Measurements from ENCODE around the gene PRDM8. TPM values are rescaled to one million over a fixed set of nuclear protein-coding genes. Genes with fewer than 3 reads are reported as not detected.

Gene PRDM8
- total RNA-seq, 4 donors from 2014 or later = 3.5 to 12.6 (median 10.3) TPM

DNA sequence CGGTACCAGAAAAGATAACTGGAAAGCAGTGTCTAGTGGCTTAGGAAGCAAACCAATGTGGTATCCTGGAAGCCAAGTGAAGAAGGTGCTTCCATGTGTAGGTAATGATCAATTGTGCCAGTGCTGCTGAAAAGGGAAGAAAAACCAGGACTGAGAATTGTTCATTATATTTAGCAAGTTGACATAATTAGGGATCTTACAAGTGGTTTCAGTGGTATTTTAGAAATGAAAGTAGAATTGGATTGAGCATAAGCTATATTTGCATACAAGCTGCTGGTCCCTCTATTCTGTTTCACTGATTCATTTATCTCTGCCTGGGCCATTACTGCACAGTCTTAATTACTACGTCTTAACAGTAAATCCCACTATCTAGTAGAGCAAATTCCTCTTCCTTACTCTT is 32.3 kb downstream of the PRDM8 start:
- Histone ChIP-seq H3K36me3 (no peaks in the 10 kb centered on the region), H3K27me3 (no peaks in the 10 kb centered on the region), H3K4me3 (no peak overlapping the region), H3K27ac (no peak overlapping the region), H3K9me3 (no peaks in the 10 kb centered on the region), H3K4me1 (no peaks in the 10 kb centered on the region)
- DNase-seq (ENCODE audit: low spot score in 2 of 2) = no peak
- WGBS, 2 donors = 77 to 92% methylated on average over 2 of the region's 2 CpGs
- TF ChIP-seq EP300 (IDR thresholded peaks at IDR 0.05) (no peak), POLR2A (IDR thresholded peaks at IDR 0.05) (no peak)
- TF ChIP-seq, protein P1, sequence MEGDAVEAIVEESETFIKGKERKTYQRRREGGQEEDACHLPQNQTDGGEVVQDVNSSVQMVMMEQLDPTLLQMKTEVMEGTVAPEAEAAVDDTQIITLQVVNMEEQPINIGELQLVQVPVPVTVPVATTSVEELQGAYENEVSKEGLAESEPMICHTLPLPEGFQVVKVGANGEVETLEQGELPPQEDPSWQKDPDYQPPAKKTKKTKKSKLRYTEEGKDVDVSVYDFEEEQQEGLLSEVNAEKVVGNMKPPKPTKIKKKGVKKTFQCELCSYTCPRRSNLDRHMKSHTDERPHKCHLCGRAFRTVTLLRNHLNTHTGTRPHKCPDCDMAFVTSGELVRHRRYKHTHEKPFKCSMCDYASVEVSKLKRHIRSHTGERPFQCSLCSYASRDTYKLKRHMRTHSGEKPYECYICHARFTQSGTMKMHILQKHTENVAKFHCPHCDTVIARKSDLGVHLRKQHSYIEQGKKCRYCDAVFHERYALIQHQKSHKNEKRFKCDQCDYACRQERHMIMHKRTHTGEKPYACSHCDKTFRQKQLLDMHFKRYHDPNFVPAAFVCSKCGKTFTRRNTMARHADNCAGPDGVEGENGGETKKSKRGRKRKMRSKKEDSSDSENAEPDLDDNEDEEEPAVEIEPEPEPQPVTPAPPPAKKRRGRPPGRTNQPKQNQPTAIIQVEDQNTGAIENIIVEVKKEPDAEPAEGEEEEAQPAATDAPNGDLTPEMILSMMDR (IDR thresholded peaks at IDR 0.05) = no peak

DNA sequence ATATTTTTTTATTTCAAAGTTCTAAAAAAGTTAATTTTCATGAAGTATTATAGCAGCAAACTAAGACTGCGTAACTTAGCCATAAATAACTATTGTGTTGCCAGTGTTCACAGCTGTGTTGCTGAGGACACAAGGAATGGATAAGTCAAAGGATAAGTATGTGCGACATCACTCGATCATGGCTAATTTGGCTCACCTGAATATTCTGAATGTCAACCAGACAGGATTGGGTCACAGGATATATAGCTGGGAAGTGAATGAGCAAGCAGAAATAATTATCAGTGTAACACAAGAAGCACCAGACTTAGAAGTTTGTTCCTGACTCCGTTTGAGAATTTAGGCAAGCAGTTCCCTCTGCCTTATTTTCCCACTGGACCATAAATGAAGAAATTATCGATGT is 33.9 kb downstream of the PRDM8 start:
- TF ChIP-seq POLR2A (IDR thresholded peaks at IDR 0.05) = no peak
- TF ChIP-seq, protein P1 (IDR thresholded peaks at IDR 0.05) = no peak
- no peak for TF ChIP-seq EP300 (IDR thresholded peaks at IDR 0.05)
- no peaks in the 10 kb centered on the region for H3K4me1 ChIP-seq
- H3K9me3 ChIP-seq = no peaks in the 10 kb centered on the region
- no peak overlapping the region for H3K27ac ChIP-seq
- no peak for DNase-seq (ENCODE audit: low spot score in 2 of 2)
- WGBS, 2 donors = 83 to 86% methylated on average over 5 of the region's 5 CpGs
- no peaks in the 10 kb centered on the region for H3K27me3 ChIP-seq
- no peak overlapping the region for H3K4me3 ChIP-seq
- no peaks in the 10 kb centered on the region for H3K36me3 ChIP-seq

DNA sequence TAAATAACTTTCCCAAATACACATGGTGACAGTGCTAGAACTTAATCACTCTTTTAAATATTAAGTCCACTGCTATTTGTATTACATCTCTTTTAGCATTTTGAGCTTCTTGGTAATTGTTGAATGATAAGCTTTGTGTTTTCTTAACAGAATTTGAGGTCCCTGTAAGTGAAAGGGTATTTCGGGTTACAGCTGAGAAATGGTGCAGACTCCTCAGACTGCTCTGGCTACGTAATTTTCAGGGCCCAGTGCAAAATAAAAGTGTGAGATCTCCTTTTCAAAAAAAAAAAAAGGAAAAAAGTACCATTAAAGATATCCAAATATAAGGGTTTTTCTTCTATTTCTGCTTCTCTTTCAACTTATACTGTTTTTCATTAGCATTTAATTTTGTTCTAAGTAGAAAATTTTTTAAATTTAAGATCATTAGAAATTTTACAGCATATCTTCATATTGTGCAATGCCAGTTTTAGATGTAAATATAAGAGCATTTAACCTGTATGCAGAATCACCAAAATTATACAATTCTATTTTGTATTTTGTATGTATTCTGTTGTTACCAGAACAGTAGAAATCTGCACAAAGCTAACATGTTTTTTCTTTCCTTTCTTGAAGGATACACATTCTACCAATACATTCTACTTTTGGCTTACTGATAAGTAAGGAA is 35.5 kb downstream of the PRDM8 start:
- H3K4me3 ChIP-seq = no peak overlapping the region
- H3K27me3 ChIP-seq = no peaks in the 10 kb centered on the region
- H3K9me3 ChIP-seq = no peaks in the 10 kb centered on the region
- no peak for DNase-seq (ENCODE audit: low spot score in 2 of 2)
- no peaks in the 10 kb centered on the region for H3K4me1 ChIP-seq
- H3K36me3 ChIP-seq = no peaks in the 10 kb centered on the region
- TF ChIP-seq EP300 (IDR thresholded peaks at IDR 0.05) = no peak
- TF ChIP-seq, protein P1 (IDR thresholded peaks at IDR 0.05) = no peak
- H3K27ac ChIP-seq = no peak overlapping the region
- 91 to 93% methylated on average over 2 of the region's 2 CpGs for WGBS, 2 donors

GRCh38 chr4:80233390-80233789 is 36.1 kb downstream of the PRDM8 start:
- TF ChIP-seq, protein P1 (IDR thresholded peaks at IDR 0.05) = no peak
- TF ChIP-seq EP300 (IDR thresholded peaks at IDR 0.05) (no peak), POLR2A (IDR thresholded peaks at IDR 0.05) (no peak)
- Histone ChIP-seq H3K4me3 (no peak overlapping the region), H3K27me3 (no peaks in the 10 kb centered on the region), H3K36me3 (no peaks in the 10 kb centered on the region), H3K4me1 (no peaks in the 10 kb centered on the region), H3K27ac (no peak overlapping the region), H3K9me3 (no peaks in the 10 kb centered on the region)
- no peak for DNase-seq (ENCODE audit: low spot score in 2 of 2)
- WGBS, 2 donors = 91% methylated on average over 4 of the region's 4 CpGs

- Histone ChIP-seq H3K9me3 (no peaks in the 10 kb centered on the region), H3K36me3 (no peaks in the 10 kb centered on the region), H3K4me1 (no peaks in the 10 kb centered on the region), H3K4me3 (no peak overlapping the region), H3K27me3 (no peaks in the 10 kb centered on the region), H3K27ac (no peak overlapping the region)
- 77 to 85% methylated on average over 1 of the region's 1 CpG for WGBS, 2 donors
- TF ChIP-seq POLR2A (IDR thresholded peaks at IDR 0.05) (no peak), EP300 (IDR thresholded peaks at IDR 0.05) (no peak)
- TF ChIP-seq, protein P1 (IDR thresholded peaks at IDR 0.05) = no peak
- DNase-seq (ENCODE audit: low spot score in 2 of 2) = no peak
Observed at GRCh38 chr4:80235451-80235850, 38.1 kb downstream of the PRDM8 start.

Measured in tibial nerve (tissue), 4 donors.